Thyroid gland (tissue), 4 donors: ENCODE data around the gene TMEM45B.

ENCODE experiments used
- POLR2A ChIP-seq, 2 donors: fragments of 450-650 bp; IDR thresholded peaks; one replicate each; pipeline ENCODE4 v1.6.1; 2017; ENCODE audit warnings: antibody characterized with exemption in 2 of 2, mild to moderate bottlenecking in 2 of 2, moderate library complexity in 1 of 2
- TF ChIP-seq, protein P1 (sequence below), 6 experiments: fragments of 200-600 bp in 3 of 6; fragments of 450-650 bp in 3 of 6; sonication (generic) in 3 of 6; IDR thresholded peaks; one replicate each; pipeline ENCODE4 v1.5.1; 2016 to 2019; ENCODE audit warnings: antibody characterized with exemption in 6 of 6, mild to moderate bottlenecking in 2 of 6, inconsistent platforms in 1 of 6, moderate library complexity in 1 of 6

- TF ChIP-seq, protein P1, sequence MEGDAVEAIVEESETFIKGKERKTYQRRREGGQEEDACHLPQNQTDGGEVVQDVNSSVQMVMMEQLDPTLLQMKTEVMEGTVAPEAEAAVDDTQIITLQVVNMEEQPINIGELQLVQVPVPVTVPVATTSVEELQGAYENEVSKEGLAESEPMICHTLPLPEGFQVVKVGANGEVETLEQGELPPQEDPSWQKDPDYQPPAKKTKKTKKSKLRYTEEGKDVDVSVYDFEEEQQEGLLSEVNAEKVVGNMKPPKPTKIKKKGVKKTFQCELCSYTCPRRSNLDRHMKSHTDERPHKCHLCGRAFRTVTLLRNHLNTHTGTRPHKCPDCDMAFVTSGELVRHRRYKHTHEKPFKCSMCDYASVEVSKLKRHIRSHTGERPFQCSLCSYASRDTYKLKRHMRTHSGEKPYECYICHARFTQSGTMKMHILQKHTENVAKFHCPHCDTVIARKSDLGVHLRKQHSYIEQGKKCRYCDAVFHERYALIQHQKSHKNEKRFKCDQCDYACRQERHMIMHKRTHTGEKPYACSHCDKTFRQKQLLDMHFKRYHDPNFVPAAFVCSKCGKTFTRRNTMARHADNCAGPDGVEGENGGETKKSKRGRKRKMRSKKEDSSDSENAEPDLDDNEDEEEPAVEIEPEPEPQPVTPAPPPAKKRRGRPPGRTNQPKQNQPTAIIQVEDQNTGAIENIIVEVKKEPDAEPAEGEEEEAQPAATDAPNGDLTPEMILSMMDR (IDR thresholded peaks at IDR 0.05) = no peak
- TF ChIP-seq POLR2A (IDR thresholded peaks at IDR 0.05) = no peak
Measured at GRCh38 chr11:129871914-129872313, 56.3 kb downstream of the TMEM45B start.
